Right forelimb (tissue), 1 donor: ENCODE data around the gene SCFD2.
A peak's percentile ranks its signal among the peaks of the same experiment; 100 is the strongest.

Experiments
- DNase-seq: peaks from one replicate; pipeline ENCODE4 v3.0.0-alpha.2; 2018

The SCFD2 gene

DNA sequence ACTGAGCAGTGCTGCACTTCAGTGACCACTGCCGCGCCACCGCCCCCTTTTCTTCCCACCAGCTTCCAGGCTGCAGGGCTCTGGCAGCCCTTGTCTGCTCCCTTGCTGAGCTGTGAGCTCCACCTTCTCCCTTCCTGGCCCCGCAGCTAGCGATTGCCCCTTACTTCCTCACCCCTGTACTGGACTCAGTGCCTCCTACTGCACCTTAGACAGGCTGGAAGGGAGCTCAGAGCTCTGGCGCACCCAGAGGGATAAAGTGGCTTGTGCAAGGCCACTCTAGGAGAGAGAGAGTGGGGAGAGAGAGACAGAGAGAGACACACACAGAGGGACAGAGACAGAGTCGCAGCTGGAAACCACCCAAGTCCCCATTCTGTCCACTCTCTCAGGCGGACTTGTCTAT, 497.7 kb downstream of the SCFD2 start:
- DNase-seq, result peak; percentile 60

GRCh38 chr4:52867163-52867562, 498.7 kb downstream of the SCFD2 start:
- DNase-seq, result peak; percentile 44

- no peak for DNase-seq
Observed at GRCh38 chr4:52866734-52867133, 499.1 kb downstream of the SCFD2 start.

DNA sequence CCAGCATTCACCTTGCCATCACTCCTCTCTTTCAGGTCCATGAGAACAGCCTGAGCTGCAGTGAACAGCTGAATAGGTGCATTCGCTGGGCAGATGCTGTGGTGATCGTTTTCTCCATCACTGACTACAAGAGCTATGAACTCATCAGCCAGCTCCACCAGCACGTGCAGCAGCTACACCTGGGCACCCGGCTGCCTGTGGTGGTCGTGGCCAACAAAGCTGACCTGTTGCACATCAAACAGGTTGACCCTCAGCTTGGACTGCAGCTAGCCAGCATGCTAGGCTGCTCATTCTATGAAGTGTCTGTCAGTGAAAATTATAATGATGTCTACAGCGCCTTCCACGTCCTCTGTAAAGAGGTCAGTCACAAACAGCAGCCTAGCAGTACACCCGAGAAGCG, 500.6 kb downstream of the SCFD2 start:
- peak; percentile 53 for DNase-seq

DNA sequence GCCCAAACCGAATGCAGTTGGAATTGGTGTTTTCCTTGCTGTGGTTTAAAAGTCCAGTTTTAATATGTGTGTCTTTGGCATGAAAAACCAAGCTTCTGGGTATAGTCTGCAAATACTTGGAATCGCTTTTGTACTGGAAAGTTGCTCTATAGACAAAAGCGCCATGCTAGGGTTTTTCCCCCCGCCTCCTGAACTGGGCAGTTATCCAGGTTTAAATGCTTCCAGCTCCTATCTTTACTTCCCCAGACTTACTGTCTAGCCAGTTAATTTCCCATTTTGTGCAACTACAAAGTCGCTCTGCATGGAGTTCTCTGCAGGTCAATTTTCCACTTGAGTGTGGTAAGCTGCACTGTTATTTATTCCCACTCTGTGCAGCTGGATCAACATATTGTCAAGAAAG, 501.1 kb downstream of the SCFD2 start:
- peak; percentile 72 for DNase-seq

- DNase-seq, result no peak
Observed at GRCh38 chr4:52863324-52863723, 502.5 kb downstream of the SCFD2 start.

- peak; percentile 68 for DNase-seq
Observed at GRCh38 chr4:52862639-52863161, 503.2 kb downstream of the SCFD2 start.

DNA sequence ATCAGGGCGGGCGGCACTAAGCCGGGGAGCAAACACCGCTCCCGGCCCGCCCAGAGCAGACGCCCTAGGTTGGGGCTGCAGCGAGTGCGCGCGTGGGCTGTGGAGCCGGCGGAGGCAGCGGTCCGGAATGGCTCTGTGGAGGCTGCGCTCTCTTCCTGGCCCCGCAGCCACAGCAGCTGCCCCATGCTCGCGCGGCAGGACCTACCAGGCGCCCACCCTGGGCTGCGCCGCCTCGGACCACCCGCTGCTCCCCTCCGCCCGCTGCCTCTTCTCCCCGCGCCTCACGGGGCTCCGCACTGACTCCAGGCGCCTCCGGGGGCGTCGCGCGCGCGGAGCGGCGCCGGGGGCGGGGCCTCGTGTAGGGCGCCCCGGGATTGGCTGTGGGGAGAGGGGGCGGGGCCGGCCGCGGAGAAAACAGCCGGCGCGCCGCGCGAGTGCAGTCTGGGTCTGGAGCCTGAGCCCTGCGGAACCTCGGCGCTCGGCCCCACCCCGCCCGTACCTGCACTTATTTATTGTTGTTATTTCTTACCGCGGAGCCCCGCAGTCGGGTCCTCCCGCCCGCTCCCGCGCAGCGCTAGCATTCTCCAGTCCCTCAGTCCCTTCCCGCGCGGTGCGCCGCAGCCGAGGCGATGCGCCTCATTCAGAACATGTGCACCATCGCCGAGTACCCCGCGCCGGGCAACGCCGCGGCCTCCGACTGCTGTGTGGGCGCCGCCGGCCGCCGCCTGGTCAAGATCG, 503.8 kb downstream of the SCFD2 start, which contains the start of gene RASL11B:
TSS of gene RASL11B (plus strand) at position 439 of the 738 bp plus-strand sequence. CDS start at position 630, 191 bp downstream.
- DNase-seq, result peak; percentile 91

GRCh38 chr4:52861171-52861823, 504.6 kb downstream of the SCFD2 start:
- peak; percentile 46 for DNase-seq

DNA sequence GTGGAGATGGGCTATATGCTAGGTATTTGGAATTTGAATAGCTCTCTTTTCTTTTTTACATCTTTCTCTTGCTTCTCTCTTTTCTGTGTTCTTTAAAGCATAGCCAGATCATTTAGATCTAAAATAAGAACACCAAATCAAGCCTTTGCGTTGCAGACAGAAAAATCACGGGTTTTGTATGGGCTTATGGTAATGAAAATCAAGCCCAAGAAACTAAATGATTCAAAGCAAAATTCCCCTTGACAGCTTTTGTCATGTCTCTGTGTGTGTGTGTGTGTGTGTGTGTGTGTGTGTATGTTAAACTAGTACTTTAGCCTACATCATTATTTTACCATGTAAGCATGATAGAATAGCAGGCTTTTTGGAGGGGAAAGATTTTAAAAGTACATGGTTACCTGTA, 505.5 kb downstream of the SCFD2 start:
- DNase-seq, result no peak

DNA sequence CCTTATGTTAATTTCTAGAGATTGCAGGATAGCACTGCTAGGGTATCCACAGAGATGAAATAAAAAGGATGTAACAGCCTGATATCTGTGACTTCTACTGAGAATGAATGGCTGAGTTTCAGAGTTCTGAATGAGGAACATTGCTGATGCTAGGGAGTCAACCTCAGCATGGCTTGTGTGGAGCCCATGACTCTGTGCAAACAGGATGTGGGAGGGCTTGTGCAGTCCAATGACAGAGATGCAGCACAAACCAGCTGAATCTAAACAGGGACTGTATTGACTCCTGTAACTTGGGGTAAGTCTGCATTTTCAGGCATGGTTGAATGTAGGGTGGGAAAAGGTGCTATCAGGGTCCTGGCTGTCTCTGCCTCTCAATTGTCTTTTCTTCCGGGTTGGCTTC, 509.1 kb downstream of the SCFD2 start:
- no peak for DNase-seq

- DNase-seq, result no peak
Observed at GRCh38 chr4:52853351-52853750, 512.5 kb downstream of the SCFD2 start.

- no peak for DNase-seq
Observed at GRCh38 chr4:52852711-52853110, 513.1 kb downstream of the SCFD2 start.

- DNase-seq, result no peak
Observed at GRCh38 chr4:52852041-52852440, 513.8 kb downstream of the SCFD2 start.

- DNase-seq, result no peak
Observed at GRCh38 chr4:52850406-52851124, 515.3 kb downstream of the SCFD2 start.

DNA sequence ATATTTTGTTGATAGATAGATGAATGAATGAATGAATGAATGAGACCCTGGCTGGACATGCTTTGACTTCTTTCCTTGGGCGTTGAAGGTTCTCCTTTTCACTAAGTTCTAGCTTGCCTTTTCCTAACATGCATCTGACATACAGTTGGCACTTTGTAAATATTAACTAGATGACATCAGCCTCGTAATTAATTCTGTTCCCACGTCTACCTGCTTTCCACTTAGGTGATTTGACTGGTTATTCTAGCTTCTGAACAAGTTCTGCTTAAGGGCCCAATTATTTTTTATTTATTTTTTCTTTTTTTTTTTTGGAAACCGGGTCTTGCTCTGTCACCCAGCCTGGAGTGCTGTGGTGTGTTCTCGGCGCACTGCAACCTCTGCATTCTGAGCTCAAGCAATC, 517.6 kb downstream of the SCFD2 start:
- no peak for DNase-seq

- DNase-seq, result no peak
Observed at GRCh38 chr4:52846502-52846901, 519.4 kb downstream of the SCFD2 start.

DNA sequence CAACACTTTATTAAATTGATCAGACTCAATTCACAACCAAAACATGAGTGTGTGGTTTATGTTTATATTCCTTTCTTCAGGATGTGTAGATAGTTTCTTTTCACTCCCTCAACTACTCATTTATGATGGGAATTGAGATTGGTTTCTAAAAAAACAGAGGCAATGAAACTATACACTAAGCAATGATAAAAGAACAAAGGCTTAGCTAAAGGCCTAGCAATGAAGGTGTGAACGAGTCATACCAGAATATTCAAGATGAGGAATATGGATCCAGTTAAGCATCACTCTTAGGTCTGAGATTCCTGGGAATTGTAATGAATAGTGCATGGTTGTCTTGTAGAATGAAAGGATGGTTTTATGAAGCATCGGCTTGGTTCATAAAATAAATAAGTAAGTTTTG, 521.3 kb downstream of the SCFD2 start:
- DNase-seq, result no peak

- DNase-seq, result no peak
Observed at GRCh38 chr4:52843958-52844357, 521.9 kb downstream of the SCFD2 start.

DNA sequence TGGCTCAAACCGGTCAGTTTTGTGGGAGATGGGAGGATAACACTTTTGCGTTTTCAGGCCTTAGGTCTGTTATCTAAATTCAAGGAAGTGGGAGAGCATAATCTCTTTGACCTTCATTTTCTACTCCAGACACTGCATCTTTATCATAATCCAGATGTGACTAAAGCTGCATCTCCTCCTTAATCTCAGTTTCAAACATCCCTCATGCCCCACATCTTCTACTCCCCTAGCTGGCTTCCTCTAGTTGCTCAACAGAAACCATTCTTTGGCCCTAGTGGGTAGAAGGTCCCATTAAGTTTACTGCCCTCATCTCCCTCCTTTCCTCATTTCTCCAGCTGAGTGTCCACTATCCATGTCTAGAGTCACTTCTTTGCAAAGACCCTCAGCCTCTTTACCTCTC, 522.5 kb downstream of the SCFD2 start:
- no peak for DNase-seq

DNA sequence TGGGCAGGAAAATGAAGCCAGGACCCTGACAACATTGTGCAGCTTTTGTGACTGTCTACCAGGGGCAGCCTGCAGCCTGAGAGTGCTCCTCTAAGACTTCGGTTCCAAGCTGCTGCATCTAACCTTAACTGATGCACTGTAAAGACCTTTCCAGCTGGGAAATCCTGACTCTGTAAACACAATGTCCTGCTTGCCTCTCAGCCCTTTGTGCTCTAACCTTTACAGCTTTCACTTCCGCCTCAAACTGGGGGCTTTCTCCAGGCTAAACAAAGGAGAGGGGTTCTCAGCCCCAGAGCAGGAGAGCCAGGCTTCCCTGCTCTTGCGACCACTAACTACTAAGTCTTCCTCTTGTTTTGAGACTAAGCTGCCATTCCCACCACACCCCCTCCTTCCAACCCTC, 523.1 kb downstream of the SCFD2 start:
- DNase-seq, result no peak

DNA sequence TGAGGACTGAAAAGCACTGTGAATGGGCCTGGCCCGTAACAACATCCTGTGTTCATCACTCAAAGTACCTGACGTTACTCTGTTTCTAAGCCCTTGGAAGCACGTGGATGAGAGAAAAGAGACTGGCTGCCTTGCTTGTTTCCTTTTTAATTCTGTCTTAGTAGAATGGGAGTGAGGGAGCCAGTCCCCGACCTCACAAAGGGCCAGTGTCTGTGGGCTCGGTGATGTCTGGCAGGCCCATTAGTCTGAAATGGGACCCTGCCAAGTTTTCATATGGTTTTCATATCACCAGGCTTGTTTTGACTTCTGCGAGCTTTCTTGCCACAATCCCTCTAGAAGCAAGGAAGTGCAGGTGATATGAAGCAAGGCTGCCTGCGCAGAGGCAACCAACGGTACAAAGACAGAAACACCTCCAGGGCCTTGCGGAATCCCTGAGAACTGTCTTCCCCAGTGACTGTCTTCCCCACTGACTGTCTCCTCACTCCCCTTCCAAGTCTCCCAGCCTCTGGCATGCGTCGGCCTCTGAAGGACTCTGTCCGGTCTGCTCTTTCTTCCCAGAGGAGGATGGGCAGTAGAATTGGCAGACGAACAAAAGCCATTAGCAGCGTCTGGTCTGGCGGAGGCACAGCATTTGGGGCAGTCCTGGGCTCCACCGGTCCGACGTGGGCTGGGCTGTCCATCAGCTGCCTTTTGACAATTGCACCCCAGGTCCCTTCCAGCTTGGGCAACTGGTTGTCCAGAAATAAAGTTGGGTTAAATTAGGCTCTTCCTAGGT, 524.0 kb downstream of the SCFD2 start:
- peak; percentile 67 for DNase-seq
